PFSK-1 (cell line): ENCODE data around the gene DNTTIP2.

Experiments used
- FOXP2 ChIP-seq: optimal IDR thresholded peaks from 2 replicates; pipeline ENCODE3; 2011; ENCODE audit warnings: borderline replicate concordance, control low read depth, inconsistent platforms; ENCODE audit not compliant: insufficient read depth; ENCODE audit errors: extremely low read length, extremely low read depth
- POLR2AphosphoS5 ChIP-seq: IDR thresholded peaks from 2 replicates; pipeline ENCODE4 v1.6.1; 2012; ENCODE audit warnings: low read depth, mild to moderate bottlenecking, control low read depth, low read length, moderate library complexity
- REST ChIP-seq, 2 experiments: IDR thresholded peaks; 2 replicates each; pipeline versions ENCODE4 v1.6.1 to v1.8.0; 2011 to 2012; ENCODE audit warnings: low read depth in 2 of 2, low read length in 2 of 2, control low read depth in 1 of 2, inconsistent platforms in 1 of 2, mild to moderate bottlenecking in 1 of 2, moderate library complexity in 1 of 2; ENCODE audit not compliant: insufficient read depth in 1 of 2
- SIN3A ChIP-seq: IDR thresholded peaks from 2 replicates; pipeline ENCODE4 v1.6.1; 2012; ENCODE audit warnings: mild to moderate bottlenecking, low read length, moderate library complexity, borderline replicate concordance; ENCODE audit not compliant: insufficient read depth
- TAF1 ChIP-seq: IDR thresholded peaks from 2 replicates; pipeline ENCODE4 v1.6.1; 2012; ENCODE audit warnings: low read length, control low read depth, borderline replicate concordance; ENCODE audit not compliant: insufficient read depth

GRCh38 chr1:93842750-93843500 is 36.1 kb downstream of the DNTTIP2 start:
- TF ChIP-seq TAF1 (no peak), REST (IDR thresholded peaks at IDR 0.05; ENCODE audit: insufficient read depth in 1 of 2, low read depth in 2 of 2, low read length in 2 of 2) (no peak), POLR2AphosphoS5 (no peak), SIN3A (no peak), FOXP2 (no peak)
